CD4-positive, alpha-beta T cell (primary cell): ENCODE results near the gene NDRG4. TPM values are rescaled to one million over a fixed set of nuclear protein-coding genes. Genes with fewer than 3 reads are reported as not detected.
A peak's percentile ranks its signal among the peaks of the same experiment; 100 is the strongest.

Experiments used
- ATAC-seq: fragments of 200-7000 bp; cut with Tn5 transposase; one replicate; pipeline ENCODE4 v1.10.0; 2022; ENCODE audit warnings: mild to moderate bottlenecking; ENCODE audit not compliant: poor library complexity
- CTCF ChIA-PET: fragments of 350-600 bp; sonication (Branson Sonifier 250); formaldehyde crosslinking; loops from one replicate; lab custom pipeline; 2021; ENCODE audit warnings: antibody characterized with exemption, inconsistent platforms; lab: Charles Lee
- POLR2A ChIA-PET: fragments of 350-600 bp; sonication (Branson Sonifier 250); formaldehyde crosslinking; loops from one replicate; lab custom pipeline; 2021; ENCODE audit warnings: antibody characterized with exemption, inconsistent platforms; lab: Charles Lee
- DNase-seq, 14 experiments: peaks; one replicate each; pipeline ENCODE4 v3.0.0-alpha.2; 2013 to 2020; ENCODE audit warnings: mixed read lengths in 2 of 14
- H3K27ac ChIP-seq, 2 donors: one replicate each; pipeline versions ENCODE4 v1.5.1 to v1.7.0; 2013; ENCODE audit warnings: low read length in 2 of 2, low read depth in 1 of 2, mild to moderate bottlenecking in 1 of 2
- H3K27me3 ChIP-seq, 2 experiments: 1 replicate in 1 of 2; 2 replicates in 1 of 2; pipeline versions ENCODE4 v1.6.1 to v1.7.0; 2013; ENCODE audit warnings: low read length in 2 of 2, control low read depth in 1 of 2, mild to moderate bottlenecking in 1 of 2, moderate library complexity in 1 of 2; ENCODE audit not compliant: insufficient read depth in 2 of 2, control insufficient read depth in 1 of 2
- H3K36me3 ChIP-seq: one replicate; pipeline ENCODE4 v1.6.1; 2013; ENCODE audit warnings: low read length, control low read depth; ENCODE audit not compliant: insufficient read depth
- H3K4me1 ChIP-seq: one replicate; pipeline ENCODE4 v1.6.1; 2013; ENCODE audit warnings: low read length, control low read depth; ENCODE audit not compliant: insufficient read depth
- H3K4me3 ChIP-seq: one replicate; pipeline ENCODE4 v1.5.1; 2013; ENCODE audit warnings: mild to moderate bottlenecking, low read length, moderate library complexity
- H3K9me3 ChIP-seq, 2 experiments: 1 replicate in 1 of 2; 2 replicates in 1 of 2; pipeline versions ENCODE4 v1.6.1 to v1.7.0; 2013; ENCODE audit warnings: low read length in 2 of 2, mild to moderate bottlenecking in 2 of 2, control low read depth in 1 of 2, moderate library complexity in 1 of 2; ENCODE audit not compliant: control insufficient read depth in 1 of 2, insufficient read depth in 1 of 2
- H3K27ac Mint-ChIP-seq: one replicate; pipeline ENCODE4 v1.8.0; 2020; ENCODE audit warnings: mixed read lengths
- H3K27me3 Mint-ChIP-seq: one replicate; pipeline ENCODE4 v1.8.0; 2021; ENCODE audit warnings: mixed read lengths
- H3K36me3 Mint-ChIP-seq: one replicate; pipeline ENCODE4 v1.8.0; 2021; ENCODE audit warnings: low read depth, mixed read lengths
- H3K4me1 Mint-ChIP-seq: one replicate; pipeline ENCODE4 v1.8.0; 2021; ENCODE audit warnings: low read depth, mixed read lengths
- H3K4me3 Mint-ChIP-seq: one replicate; pipeline ENCODE4 v1.8.0; 2020; ENCODE audit warnings: mild to moderate bottlenecking, mixed read lengths
- H3K9me3 Mint-ChIP-seq: one replicate; pipeline ENCODE4 v1.8.0; 2020; ENCODE audit warnings: mixed read lengths
- intact Hi-C, 2 experiments: fragments of 100-400 bp; cut with DNase I in 1 of 2; cut with micrococcal nuclease in 1 of 2; formaldehyde crosslinking; loops; one replicate each; pipeline versions ENCODE4 v1.15.1 to v1.9.0; 2023 to 2025; cut with DNase I, micrococcal nuclease
- total RNA-seq, 174 experiments: library from RNA in 2 of 174; stranded (reverse) in 2 of 174; gene quantifications; one replicate each; pipeline ENCODE4 v1.2.3 and lab custom pipeline; 2021 to 2026
- TF ChIP-seq, protein P1 (sequence below): fragments of 200-600 bp; IDR thresholded peaks from one replicate; pipeline ENCODE4 v1.8.0; 2022; ENCODE audit warnings: antibody characterized with exemption, mild to moderate bottlenecking

The NDRG4 gene
- total RNA-seq, 2 experiments from 2014 or later, result 2.8 to 3.2 TPM

DNA sequence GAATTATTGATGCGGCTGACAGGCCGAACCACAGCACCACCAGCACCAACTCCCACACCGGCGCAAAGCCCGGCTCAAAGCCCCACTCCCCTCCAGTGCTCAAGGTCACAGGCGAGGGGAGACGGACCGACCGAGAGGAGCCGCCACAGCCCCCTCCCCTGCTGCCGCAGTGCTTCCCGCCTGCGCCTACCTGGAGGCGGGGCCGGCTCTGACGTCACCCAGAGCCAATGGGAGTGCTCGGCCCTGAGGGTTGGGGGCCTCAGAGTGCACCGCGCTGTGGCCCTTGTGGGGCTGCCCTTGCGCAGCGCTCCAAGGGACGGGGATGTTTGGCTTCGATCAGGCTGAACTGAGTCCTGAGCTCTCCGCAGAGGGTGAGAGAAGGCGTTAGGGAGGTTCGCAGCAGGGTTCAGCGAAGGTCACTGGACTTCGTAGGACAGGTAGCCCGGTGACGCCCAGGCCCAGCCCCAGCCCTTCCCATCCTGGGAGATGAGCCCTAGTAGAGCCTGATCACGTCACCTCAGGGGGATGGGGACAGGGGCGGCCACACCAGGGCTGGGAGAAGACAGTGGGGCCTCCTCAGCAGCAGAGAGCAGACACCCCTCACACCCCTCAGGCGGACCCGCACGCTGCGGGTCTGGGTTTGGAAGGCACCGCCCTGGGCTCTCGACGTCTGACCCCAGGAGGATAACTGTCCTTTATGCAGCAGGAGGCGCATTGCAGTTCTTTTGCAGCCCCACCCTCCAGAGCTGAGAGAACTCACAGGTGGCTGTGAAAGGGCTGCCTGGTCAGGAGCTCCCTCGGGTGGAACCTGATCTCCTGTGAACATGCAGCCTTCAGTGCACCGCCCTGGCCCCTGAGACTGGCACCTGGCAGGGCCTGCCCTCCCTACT is 1.5 kb downstream of the NDRG4 start:
- H3K27me3 ChIP-seq, result peaks cover 0 to 8% of the 10 kb centered on the region in 2 experiments
- H3K36me3 ChIP-seq, result no peaks in the 10 kb centered on the region
- Mint-ChIP-seq H3K27ac (peak overlapping the region; percentile 72), H3K4me1 (peaks cover 9% of the 10 kb centered on the region), H3K27me3 (peaks cover 9% of the 10 kb centered on the region), H3K4me3 (peak overlapping the region; percentile 85), H3K9me3 (no peaks in the 10 kb centered on the region), H3K36me3 (no peaks in the 10 kb centered on the region)
- intact Hi-C loops, result no loop called here
- ATAC-seq, result peak; percentile 69
- POLR2A ChIA-PET, result interaction anchor here (1.6 kb wide), 1 partner anchor 8 kb away, joined by 4 read pairs; no protein-coding TSS in a partner anchor
- H3K27ac ChIP-seq, result no peak overlapping the region
- TF ChIP-seq, protein P1, sequence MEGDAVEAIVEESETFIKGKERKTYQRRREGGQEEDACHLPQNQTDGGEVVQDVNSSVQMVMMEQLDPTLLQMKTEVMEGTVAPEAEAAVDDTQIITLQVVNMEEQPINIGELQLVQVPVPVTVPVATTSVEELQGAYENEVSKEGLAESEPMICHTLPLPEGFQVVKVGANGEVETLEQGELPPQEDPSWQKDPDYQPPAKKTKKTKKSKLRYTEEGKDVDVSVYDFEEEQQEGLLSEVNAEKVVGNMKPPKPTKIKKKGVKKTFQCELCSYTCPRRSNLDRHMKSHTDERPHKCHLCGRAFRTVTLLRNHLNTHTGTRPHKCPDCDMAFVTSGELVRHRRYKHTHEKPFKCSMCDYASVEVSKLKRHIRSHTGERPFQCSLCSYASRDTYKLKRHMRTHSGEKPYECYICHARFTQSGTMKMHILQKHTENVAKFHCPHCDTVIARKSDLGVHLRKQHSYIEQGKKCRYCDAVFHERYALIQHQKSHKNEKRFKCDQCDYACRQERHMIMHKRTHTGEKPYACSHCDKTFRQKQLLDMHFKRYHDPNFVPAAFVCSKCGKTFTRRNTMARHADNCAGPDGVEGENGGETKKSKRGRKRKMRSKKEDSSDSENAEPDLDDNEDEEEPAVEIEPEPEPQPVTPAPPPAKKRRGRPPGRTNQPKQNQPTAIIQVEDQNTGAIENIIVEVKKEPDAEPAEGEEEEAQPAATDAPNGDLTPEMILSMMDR, result no peak
- CTCF ChIA-PET, result interaction anchor here (1.9 kb wide), 1 partner anchor 11 kb away, joined by 8 read pairs; no protein-coding TSS in a partner anchor
- H3K4me3 ChIP-seq, result peak overlapping the region; percentile 69
- peak in 12 of 14 experiments; percentile 19 to 76 (median 51) for DNase-seq
- H3K9me3 ChIP-seq, result peaks cover 0 to 10% of the 10 kb centered on the region in 2 experiments
- H3K4me1 ChIP-seq, result peaks cover 25% of the 10 kb centered on the region

DNA sequence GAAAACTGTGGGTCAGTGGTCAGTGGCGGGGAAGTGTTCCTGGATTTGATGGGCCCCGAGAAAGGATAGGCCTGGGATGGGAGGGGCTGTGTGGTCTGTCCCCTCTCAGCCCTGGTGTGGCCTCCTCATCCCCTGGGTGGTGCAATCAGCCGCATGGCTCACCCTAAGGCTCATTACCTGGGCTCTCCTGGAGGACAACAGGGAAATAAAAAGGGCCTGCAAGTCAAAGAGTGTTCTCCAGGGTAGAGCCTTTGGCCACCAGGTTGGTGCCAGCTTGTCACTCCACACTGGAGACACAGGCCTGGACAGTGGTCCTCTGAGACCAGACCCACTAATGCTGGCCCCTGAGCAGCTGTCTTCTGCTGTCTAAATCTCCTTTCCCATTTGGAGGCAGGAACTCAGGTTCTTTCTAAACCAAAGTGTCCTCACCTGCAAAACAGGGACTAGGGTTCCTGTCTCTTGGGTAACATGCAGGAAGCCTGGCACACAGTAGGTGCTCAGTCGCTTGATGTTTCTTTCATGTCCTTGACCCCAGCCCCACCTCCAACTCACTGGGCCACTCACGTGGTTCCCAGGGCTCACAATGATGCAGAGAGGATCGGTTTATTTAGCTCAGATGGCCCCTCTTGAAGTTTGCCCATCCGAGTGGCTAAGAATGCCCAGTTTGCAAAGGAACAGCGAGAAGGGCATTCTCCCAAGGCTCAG is 2.4 kb downstream of the NDRG4 start:
- H3K36me3 ChIP-seq, result no peaks in the 10 kb centered on the region
- peaks cover 9% of the 10 kb centered on the region for H3K4me1 Mint-ChIP-seq
- peaks cover 25% of the 10 kb centered on the region for H3K4me1 ChIP-seq
- peaks cover 0 to 10% of the 10 kb centered on the region in 2 experiments for H3K9me3 ChIP-seq
- H3K4me3 ChIP-seq, result no peak overlapping the region
- H3K36me3 Mint-ChIP-seq, result no peaks in the 10 kb centered on the region
- peak overlapping the region; percentile 54 for H3K4me3 Mint-ChIP-seq
- peaks cover 0 to 8% of the 10 kb centered on the region in 2 experiments for H3K27me3 ChIP-seq
- no peak overlapping the region for H3K27ac Mint-ChIP-seq
- TF ChIP-seq, protein P1, result no peak
- ATAC-seq, result no peak
- CTCF ChIA-PET, result no interaction called here
- POLR2A ChIA-PET, result interaction anchor here (1.6 kb wide), 1 partner anchor 7 kb away, joined by 4 read pairs; no protein-coding TSS in a partner anchor
- H3K27ac ChIP-seq, result no peak overlapping the region
- DNase-seq, result peak in 1 of 14 experiments; percentile 29
- intact Hi-C loops, result no loop called here
- peaks cover 9% of the 10 kb centered on the region for H3K27me3 Mint-ChIP-seq
- no peaks in the 10 kb centered on the region for H3K9me3 Mint-ChIP-seq

DNA sequence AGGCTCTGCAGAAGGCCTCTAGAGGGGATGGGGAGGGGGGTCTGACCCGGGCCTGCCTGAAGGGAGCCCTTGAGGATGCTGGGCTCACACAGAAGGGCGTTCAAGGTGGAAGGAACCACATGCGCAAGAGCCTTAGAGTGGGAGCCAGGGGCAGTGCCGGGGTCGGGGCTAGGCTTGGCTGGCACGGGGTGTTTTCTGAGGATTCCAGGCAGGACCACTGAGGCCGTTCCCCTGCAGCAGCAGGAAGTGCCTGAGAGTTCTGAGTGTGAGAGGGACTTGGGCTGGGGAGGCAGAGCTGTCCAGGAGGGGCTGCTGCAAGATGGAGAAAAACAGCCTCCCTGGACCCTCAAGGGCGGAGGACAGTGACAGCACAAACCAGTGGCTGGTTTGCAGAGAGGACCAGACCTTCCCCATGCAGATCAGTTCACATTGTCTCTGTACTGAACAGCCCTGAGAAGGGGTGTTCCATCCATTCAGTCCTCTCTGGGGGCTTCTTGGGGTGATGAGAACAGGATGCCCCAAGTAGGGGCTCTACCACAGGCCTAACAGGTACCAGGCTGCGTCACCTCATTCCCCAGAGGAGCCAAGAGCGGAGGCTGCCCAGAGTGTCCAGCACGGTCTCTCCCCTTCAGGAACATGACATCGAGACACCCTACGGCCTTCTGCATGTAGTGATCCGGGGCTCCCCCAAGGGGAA is 3.4 kb downstream of the NDRG4 start:
- TF ChIP-seq, protein P1, result no peak
- peaks cover 9% of the 10 kb centered on the region for H3K4me1 Mint-ChIP-seq
- H3K4me3 Mint-ChIP-seq, result no peak overlapping the region
- intact Hi-C loops, result no loop called here
- no peak overlapping the region for H3K4me3 ChIP-seq
- no peak overlapping the region for H3K27ac Mint-ChIP-seq
- POLR2A ChIA-PET, result no interaction called here
- H3K9me3 ChIP-seq, result peaks cover 0 to 10% of the 10 kb centered on the region in 2 experiments
- ATAC-seq (no peak), DNase-seq (peak in 2 of 14 experiments; percentile 7 to 10)
- H3K4me1 ChIP-seq, result peaks cover 25% of the 10 kb centered on the region
- no peaks in the 10 kb centered on the region for H3K9me3 Mint-ChIP-seq
- H3K27me3 Mint-ChIP-seq, result peaks cover 9% of the 10 kb centered on the region
- peaks cover 0 to 8% of the 10 kb centered on the region in 2 experiments for H3K27me3 ChIP-seq
- no peak overlapping the region for H3K27ac ChIP-seq
- CTCF ChIA-PET, result no interaction called here
- H3K36me3 ChIP-seq, result no peaks in the 10 kb centered on the region
- no peaks in the 10 kb centered on the region for H3K36me3 Mint-ChIP-seq
